Neural cell (in vitro differentiated cells): ENCODE data around the gene XXYLT1. TPM values are rescaled to one million over a fixed set of nuclear protein-coding genes. Genes with fewer than 3 reads are reported as not detected.

Source experiments
- H2AFZ ChIP-seq: fragments of 200-600, 300-800 bp; sonication (generic), shearing (Covaris generic); 2 replicates; pipeline ENCODE4 v1.6.0; 2014; ENCODE audit warnings: low read depth, mild to moderate bottlenecking, antibody characterized with exemption, low read length, moderate library complexity
- H3F3A ChIP-seq: fragments of 200-600 bp; shearing (Covaris generic); 2 replicates; pipeline ENCODE4 v1.6.1; 2016; ENCODE audit warnings: mild to moderate bottlenecking, moderate library complexity, mixed read lengths, antibody characterized with exemption, low read length; ENCODE audit not compliant: insufficient read depth, poor library complexity, severe bottlenecking
- H3K27ac ChIP-seq: fragments of 200-600, 300-800 bp; sonication (generic), shearing (Covaris generic); 2 replicates; pipeline ENCODE4 v1.5.1; 2014; ENCODE audit warnings: mild to moderate bottlenecking, low read length, moderate library complexity
- H3K27me3 ChIP-seq: fragments of 300-800, 200-600 bp; sonication (generic), shearing (Covaris generic); 2 replicates; pipeline ENCODE4 v1.6.0; 2014; ENCODE audit warnings: mild to moderate bottlenecking, low read depth, low read length, moderate library complexity; ENCODE audit not compliant: insufficient read depth
- H3K36me3 ChIP-seq: fragments of 300-800, 200-600 bp; sonication (generic), shearing (Covaris generic); 2 replicates; pipeline ENCODE4 v1.5.1; 2014; ENCODE audit warnings: mild to moderate bottlenecking, antibody characterized with exemption, low read length, moderate library complexity; ENCODE audit not compliant: insufficient read depth
- H3K4me2 ChIP-seq: fragments of 300-800, 200-600 bp; sonication (generic), shearing (Covaris generic); 2 replicates; pipeline ENCODE4 v1.6.0; 2014; ENCODE audit warnings: mild to moderate bottlenecking, low read length
- H3K4me3 ChIP-seq: fragments of 300-800, 200-600 bp; sonication (generic), shearing (Covaris generic); 2 replicates; pipeline ENCODE4 v1.5.1; 2014; ENCODE audit warnings: mild to moderate bottlenecking, low read length, moderate library complexity
- H3K79me2 ChIP-seq: fragments of 200-600 bp; shearing (Covaris generic); replicated peaks from 2 replicates; pipeline ENCODE4 v1.6.0; 2014; ENCODE audit warnings: mild to moderate bottlenecking, low read length, moderate library complexity; ENCODE audit not compliant: insufficient read depth
- H3K9ac ChIP-seq: fragments of 300-800, 200-600 bp; sonication (generic), shearing (Covaris generic); 2 replicates; pipeline ENCODE4 v1.6.1; 2016; ENCODE audit warnings: mild to moderate bottlenecking, low read length, mixed read lengths
- H3K9me2 ChIP-seq: fragments of 200-600 bp; shearing (Covaris generic); 2 replicates; pipeline ENCODE4 v1.6.1; 2016; ENCODE audit warnings: mild to moderate bottlenecking, low read length, mixed read lengths; ENCODE audit not compliant: insufficient read depth
- H3K9me3 ChIP-seq: fragments of 200-600, 300-800 bp; sonication (generic), shearing (Covaris generic); 2 replicates; pipeline ENCODE4 v1.6.1; 2016; ENCODE audit warnings: mild to moderate bottlenecking, mixed run types, low read length, moderate library complexity, mixed read lengths
- H4K20me1 ChIP-seq: fragments of 200-600 bp; shearing (Covaris generic); 2 replicates; pipeline ENCODE4 v1.6.1; 2016; ENCODE audit warnings: mild to moderate bottlenecking, mixed run types; ENCODE audit not compliant: insufficient read depth
- EZH2 ChIP-seq: fragments of 200-600, 300-800 bp; shearing (Covaris generic), sonication (generic); IDR thresholded peaks from 2 replicates; pipeline ENCODE4 v1.6.1; 2014; ENCODE audit warnings: antibody characterized with exemption, low read length, borderline replicate concordance, mild to moderate bottlenecking; ENCODE audit not compliant: insufficient read depth, poor library complexity, severe bottlenecking
- MXI1 ChIP-seq: fragments of 450-650 bp; conservative IDR thresholded peaks from 2 replicates; pipeline ENCODE4 v1.6.1; 2014; ENCODE audit warnings: antibody characterized with exemption, mild to moderate bottlenecking; ENCODE audit not compliant: poor library complexity, severe bottlenecking
- POLR2AphosphoS5 ChIP-seq: IDR thresholded peaks from 2 replicates; pipeline ENCODE4 v1.6.1; 2012
- TAF1 ChIP-seq: IDR thresholded peaks from 2 replicates; pipeline ENCODE4 v1.6.1; 2012; ENCODE audit warnings: low read depth
- polyA plus RNA-seq: library from polyadenylated mRNA; depleted of rRNA; stranded (reverse); fragments of >200 nt; gene quantifications from 2 replicates; pipeline ENCODE4 v1.2.3, GENCODE V29; 2014
- TF ChIP-seq, protein P1 (sequence below): IDR thresholded peaks from 2 replicates; pipeline ENCODE4 v1.6.1; 2012; ENCODE audit warnings: borderline replicate concordance
- TF ChIP-seq, protein P2 (sequence below): fragments of 450-650 bp; IDR thresholded peaks from 2 replicates; pipeline ENCODE4 v1.5.1; 2014; ENCODE audit warnings: antibody characterized with exemption, mild to moderate bottlenecking, moderate library complexity; ENCODE audit not compliant: poor library complexity, severe bottlenecking

XXYLT1 gene
- polyA plus RNA-seq, 1 donor from 2014 or later: 25.4 TPM

DNA sequence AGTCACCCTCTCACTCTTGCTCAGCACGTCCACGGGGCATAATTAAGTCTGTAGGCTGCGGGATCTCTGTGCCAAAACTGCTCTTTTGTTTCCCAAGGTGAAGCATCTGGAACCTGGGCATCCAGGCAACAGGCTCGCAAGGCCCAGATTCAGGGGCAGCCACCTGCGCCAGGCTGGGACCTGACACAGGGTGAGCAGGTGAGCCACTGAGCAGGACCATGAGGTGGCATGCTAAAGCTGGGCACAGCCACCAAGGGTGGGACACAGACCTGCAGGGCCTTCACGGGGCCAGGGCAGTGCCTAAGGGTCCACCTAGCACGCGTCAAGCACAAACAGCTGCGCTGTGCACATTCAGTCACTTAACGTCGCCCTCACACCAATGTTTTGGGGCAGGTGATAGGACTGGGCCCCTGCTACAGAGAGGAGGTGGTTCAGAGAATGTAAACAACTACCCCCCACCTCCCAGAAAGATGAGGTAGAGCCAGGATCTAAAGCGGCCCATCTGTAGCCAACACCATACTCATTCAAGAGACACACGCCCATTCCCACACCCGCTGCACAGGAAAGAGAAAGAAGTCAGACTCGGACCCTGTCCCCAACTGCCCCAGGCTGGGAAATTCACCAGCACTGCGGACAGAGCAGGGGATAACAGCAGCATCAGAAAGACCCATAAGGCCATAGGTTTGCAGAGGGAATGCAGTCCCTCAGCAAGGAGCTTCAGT is 16.3 kb downstream of the XXYLT1 start:
- Histone ChIP-seq H3K4me2 (no peak overlapping the region), H3K27me3 (no peaks in the 10 kb centered on the region), H4K20me1 (no peaks in the 10 kb centered on the region), H3K4me3 (no peak overlapping the region), H3K9ac (no peak overlapping the region), H3K9me2 (no peaks in the 10 kb centered on the region), H3K9me3 (no peaks in the 10 kb centered on the region), H3K27ac (no peak overlapping the region), H2AFZ (no peak overlapping the region), H3F3A (no peaks in the 10 kb centered on the region), H3K36me3 (no peaks in the 10 kb centered on the region), H3K79me2 (peaks cover 11% of the 10 kb centered on the region)
- TF ChIP-seq, protein P1, sequence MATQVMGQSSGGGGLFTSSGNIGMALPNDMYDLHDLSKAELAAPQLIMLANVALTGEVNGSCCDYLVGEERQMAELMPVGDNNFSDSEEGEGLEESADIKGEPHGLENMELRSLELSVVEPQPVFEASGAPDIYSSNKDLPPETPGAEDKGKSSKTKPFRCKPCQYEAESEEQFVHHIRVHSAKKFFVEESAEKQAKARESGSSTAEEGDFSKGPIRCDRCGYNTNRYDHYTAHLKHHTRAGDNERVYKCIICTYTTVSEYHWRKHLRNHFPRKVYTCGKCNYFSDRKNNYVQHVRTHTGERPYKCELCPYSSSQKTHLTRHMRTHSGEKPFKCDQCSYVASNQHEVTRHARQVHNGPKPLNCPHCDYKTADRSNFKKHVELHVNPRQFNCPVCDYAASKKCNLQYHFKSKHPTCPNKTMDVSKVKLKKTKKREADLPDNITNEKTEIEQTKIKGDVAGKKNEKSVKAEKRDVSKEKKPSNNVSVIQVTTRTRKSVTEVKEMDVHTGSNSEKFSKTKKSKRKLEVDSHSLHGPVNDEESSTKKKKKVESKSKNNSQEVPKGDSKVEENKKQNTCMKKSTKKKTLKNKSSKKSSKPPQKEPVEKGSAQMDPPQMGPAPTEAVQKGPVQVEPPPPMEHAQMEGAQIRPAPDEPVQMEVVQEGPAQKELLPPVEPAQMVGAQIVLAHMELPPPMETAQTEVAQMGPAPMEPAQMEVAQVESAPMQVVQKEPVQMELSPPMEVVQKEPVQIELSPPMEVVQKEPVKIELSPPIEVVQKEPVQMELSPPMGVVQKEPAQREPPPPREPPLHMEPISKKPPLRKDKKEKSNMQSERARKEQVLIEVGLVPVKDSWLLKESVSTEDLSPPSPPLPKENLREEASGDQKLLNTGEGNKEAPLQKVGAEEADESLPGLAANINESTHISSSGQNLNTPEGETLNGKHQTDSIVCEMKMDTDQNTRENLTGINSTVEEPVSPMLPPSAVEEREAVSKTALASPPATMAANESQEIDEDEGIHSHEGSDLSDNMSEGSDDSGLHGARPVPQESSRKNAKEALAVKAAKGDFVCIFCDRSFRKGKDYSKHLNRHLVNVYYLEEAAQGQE: no peak
- no peak for TF ChIP-seq TAF1

DNA sequence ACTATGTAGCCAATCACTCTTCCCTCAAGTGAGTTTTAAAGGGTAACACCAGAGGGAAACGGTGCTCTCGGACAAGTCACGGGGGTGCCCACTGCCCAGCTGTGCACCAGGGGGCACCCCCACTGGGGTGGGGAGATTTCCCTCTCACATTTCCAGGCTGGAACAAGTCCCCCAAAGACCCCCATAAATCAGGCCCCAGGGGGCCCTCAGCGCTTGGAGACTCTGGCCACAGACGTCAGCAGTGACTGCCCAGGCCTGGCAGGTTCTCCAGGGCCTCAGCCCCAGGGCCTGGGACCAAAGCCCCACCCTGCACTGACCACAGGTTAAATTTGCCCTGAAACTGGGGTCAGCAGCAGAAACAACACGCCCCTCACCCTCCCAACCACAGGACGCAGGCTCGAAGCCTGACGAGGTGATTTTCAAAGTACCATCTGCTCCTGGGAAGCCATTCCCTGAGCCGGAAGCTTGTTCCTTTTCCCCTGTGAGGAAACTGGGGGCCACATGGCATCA is 17.0 kb downstream of the XXYLT1 start:
- no peak overlapping the region for H3K4me2 ChIP-seq
- no peaks in the 10 kb centered on the region for H3K9me3 ChIP-seq
- peaks cover 6% of the 10 kb centered on the region for H3K79me2 ChIP-seq
- H3K36me3 ChIP-seq: no peaks in the 10 kb centered on the region
- no peak overlapping the region for H3K4me3 ChIP-seq
- H3K9ac ChIP-seq: no peak overlapping the region
- H4K20me1 ChIP-seq: no peaks in the 10 kb centered on the region
- no peaks in the 10 kb centered on the region for H3F3A ChIP-seq
- no peak overlapping the region for H3K27ac ChIP-seq
- no peaks in the 10 kb centered on the region for H3K9me2 ChIP-seq
- TF ChIP-seq POLR2AphosphoS5 (no peak), EZH2 (no peak), MXI1 (no peak)
- TF ChIP-seq, protein P1: no peak
- TF ChIP-seq, protein P2, sequence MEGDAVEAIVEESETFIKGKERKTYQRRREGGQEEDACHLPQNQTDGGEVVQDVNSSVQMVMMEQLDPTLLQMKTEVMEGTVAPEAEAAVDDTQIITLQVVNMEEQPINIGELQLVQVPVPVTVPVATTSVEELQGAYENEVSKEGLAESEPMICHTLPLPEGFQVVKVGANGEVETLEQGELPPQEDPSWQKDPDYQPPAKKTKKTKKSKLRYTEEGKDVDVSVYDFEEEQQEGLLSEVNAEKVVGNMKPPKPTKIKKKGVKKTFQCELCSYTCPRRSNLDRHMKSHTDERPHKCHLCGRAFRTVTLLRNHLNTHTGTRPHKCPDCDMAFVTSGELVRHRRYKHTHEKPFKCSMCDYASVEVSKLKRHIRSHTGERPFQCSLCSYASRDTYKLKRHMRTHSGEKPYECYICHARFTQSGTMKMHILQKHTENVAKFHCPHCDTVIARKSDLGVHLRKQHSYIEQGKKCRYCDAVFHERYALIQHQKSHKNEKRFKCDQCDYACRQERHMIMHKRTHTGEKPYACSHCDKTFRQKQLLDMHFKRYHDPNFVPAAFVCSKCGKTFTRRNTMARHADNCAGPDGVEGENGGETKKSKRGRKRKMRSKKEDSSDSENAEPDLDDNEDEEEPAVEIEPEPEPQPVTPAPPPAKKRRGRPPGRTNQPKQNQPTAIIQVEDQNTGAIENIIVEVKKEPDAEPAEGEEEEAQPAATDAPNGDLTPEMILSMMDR: no peak
- no peak overlapping the region for H2AFZ ChIP-seq
- H3K27me3 ChIP-seq: no peaks in the 10 kb centered on the region
